Loucy (cell line): ENCODE data around the gene KNCN.

ENCODE experiments used
- CTCF ChIP-seq: fragments of 200-600 bp; sonication (generic); conservative IDR thresholded peaks from 2 replicates; pipeline ENCODE4 v1.5.1; 2014; ENCODE audit warnings: mild to moderate bottlenecking, antibody characterized with exemption, low read length
- EZH2phosphoT487 ChIP-seq: fragments of 200-600 bp; IDR thresholded peaks from 2 replicates; pipeline ENCODE4 v1.6.1; 2018; ENCODE audit warnings: antibody characterized with exemption, mild to moderate bottlenecking, moderate library complexity, borderline replicate concordance

- TF ChIP-seq CTCF (no peak), EZH2phosphoT487 (no peak)
Observed at GRCh38 chr1:46577671-46578070, 26.2 kb upstream of the KNCN start.
